ENCODE data around the gene PTPRD. TPM values are rescaled to one million over a fixed set of nuclear protein-coding genes. Genes with fewer than 3 reads are reported as not detected.

Gene PTPRD
- total RNA-seq, 1 donor from 2014 or later: 136 TPM

DNA sequence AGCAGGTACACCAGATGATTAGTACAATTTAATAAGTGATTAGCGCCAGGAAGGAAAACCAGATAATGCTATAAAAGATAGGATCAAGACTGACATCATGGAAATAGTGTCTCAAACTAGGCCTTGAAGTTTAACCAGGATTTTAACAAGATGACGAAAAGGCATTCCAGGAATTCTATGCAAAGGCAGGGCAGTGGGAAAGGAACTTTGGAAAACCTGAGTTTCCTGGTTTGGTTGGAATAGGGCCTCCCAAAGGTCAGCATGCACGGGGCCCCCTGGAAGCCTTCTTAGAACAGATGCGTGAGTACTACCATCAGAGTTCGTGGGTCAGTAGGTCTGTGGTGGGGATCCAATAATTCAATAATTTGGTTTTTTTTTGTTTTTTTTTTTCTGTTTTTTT is 1878.0 kb downstream of the PTPRD start:
- H3K4me3 ChIP-seq: no peak overlapping the region
- TF ChIP-seq EZH2phosphoT487 (IDR thresholded peaks at IDR 0.05) (no peak), EZH2 (IDR thresholded peaks at IDR 0.05) (no peak)
- TF ChIP-seq, protein P1, sequence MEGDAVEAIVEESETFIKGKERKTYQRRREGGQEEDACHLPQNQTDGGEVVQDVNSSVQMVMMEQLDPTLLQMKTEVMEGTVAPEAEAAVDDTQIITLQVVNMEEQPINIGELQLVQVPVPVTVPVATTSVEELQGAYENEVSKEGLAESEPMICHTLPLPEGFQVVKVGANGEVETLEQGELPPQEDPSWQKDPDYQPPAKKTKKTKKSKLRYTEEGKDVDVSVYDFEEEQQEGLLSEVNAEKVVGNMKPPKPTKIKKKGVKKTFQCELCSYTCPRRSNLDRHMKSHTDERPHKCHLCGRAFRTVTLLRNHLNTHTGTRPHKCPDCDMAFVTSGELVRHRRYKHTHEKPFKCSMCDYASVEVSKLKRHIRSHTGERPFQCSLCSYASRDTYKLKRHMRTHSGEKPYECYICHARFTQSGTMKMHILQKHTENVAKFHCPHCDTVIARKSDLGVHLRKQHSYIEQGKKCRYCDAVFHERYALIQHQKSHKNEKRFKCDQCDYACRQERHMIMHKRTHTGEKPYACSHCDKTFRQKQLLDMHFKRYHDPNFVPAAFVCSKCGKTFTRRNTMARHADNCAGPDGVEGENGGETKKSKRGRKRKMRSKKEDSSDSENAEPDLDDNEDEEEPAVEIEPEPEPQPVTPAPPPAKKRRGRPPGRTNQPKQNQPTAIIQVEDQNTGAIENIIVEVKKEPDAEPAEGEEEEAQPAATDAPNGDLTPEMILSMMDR (IDR thresholded peaks at IDR 0.05): no peak
- H3K9me3 ChIP-seq (ENCODE audit: low read depth): no peaks in the 10 kb centered on the region
- Mint-ChIP-seq H3K4me3 (peak overlapping the region; percentile 64), H3K4me1 (peaks cover 69% of the 10 kb centered on the region), H3K27me3 (ENCODE audit: insufficient read depth, low read depth) (no peaks in the 10 kb centered on the region), H3K9me3 (no peaks in the 10 kb centered on the region), H3K36me3 (peaks cover 10% of the 10 kb centered on the region), H3K27ac (peak overlapping the region; percentile 88)
- H4K20me1 ChIP-seq (ENCODE audit: low read depth): peaks cover 16% of the 10 kb centered on the region
- DNase-seq (ENCODE audit: low spot score): peak; percentile 24
- H3K4me2 ChIP-seq: peak overlapping the region; percentile 75
- H3K27me3 ChIP-seq: no peaks in the 10 kb centered on the region
- H2AFZ ChIP-seq (replicated peaks): no peak overlapping the region
- H3K4me1 ChIP-seq: peaks cover 66% of the 10 kb centered on the region
- H3F3A ChIP-seq (ENCODE audit: low read depth): peaks cover 30% of the 10 kb centered on the region
- H3K9ac ChIP-seq: no peak overlapping the region
- H3K36me3 ChIP-seq: no peaks in the 10 kb centered on the region
- peak overlapping the region; percentile 95 for H3K27ac ChIP-seq
- H3K79me2 ChIP-seq (ENCODE audit: low read depth): peaks cover 46% of the 10 kb centered on the region

DNA sequence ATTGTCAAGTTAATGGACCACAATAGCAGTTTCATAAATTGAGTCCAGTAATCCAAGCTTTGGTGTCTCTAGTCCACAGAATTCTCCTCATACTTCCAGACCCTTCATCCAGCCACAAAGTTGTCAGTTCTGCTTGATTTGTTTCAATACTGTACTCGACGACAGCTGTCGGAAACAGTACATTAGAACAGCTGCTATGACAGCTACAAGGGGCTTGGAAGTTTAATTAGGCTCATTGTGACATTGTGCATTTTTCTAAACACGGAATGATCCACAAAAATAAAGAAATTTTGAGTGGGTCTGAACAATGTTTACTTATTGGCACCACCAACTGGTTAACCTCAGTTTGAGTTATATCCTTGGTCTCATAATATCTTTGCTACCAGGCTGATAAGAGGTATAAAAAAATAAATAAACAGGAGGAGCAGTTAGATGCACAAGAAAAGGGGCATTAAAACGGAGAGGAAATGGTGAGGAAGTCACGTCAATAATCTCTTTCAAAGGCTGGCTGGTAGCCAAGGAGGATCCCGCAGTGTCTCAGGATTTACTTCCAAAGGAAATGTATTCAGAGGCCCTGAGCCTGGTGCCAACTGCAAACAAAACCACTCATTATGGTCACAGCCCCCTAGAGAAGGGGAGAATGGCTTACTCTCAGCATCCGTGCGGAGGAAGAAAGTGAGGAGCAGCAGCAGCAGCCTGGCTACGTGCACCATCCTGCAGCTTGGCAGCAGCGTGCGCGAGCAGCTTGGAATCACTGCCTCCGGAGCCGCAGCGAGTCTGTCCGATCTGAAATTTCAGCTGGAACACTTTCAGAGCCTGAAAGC is 1879.5 kb downstream of the PTPRD start:
- peak overlapping the region; percentile 75 for H3K4me2 ChIP-seq
- TF ChIP-seq, protein P1 (IDR thresholded peaks at IDR 0.05): no peak
- TF ChIP-seq EZH2 (IDR thresholded peaks at IDR 0.05) (no peak), EZH2phosphoT487 (IDR thresholded peaks at IDR 0.05) (no peak)
- peak overlapping the region; percentile 78 for H3K4me3 Mint-ChIP-seq
- peaks cover 16% of the 10 kb centered on the region for H4K20me1 ChIP-seq (ENCODE audit: low read depth)
- H3K36me3 ChIP-seq: no peaks in the 10 kb centered on the region
- H3K79me2 ChIP-seq (ENCODE audit: low read depth): peaks cover 45% of the 10 kb centered on the region
- peak overlapping the region; percentile 95 for H3K27ac ChIP-seq
- no peaks in the 10 kb centered on the region for H3K9me3 ChIP-seq (ENCODE audit: low read depth)
- peaks cover 53% of the 10 kb centered on the region for H3K4me1 ChIP-seq
- DNase-seq (ENCODE audit: low spot score): peak; percentile 94
- no peaks in the 10 kb centered on the region for H3K27me3 ChIP-seq
- H3K4me3 ChIP-seq: peak overlapping the region; percentile 40
- H3F3A ChIP-seq (ENCODE audit: low read depth): peaks cover 32% of the 10 kb centered on the region
- H3K9me3 Mint-ChIP-seq: no peaks in the 10 kb centered on the region
- no peaks in the 10 kb centered on the region for H3K27me3 Mint-ChIP-seq (ENCODE audit: insufficient read depth, low read depth)
- H3K36me3 Mint-ChIP-seq: peaks cover 20% of the 10 kb centered on the region
- H3K9ac ChIP-seq: no peak overlapping the region
- no peak overlapping the region for H2AFZ ChIP-seq (replicated peaks)
- H3K4me1 Mint-ChIP-seq: peaks cover 59% of the 10 kb centered on the region
- peak overlapping the region; percentile 88 for H3K27ac Mint-ChIP-seq

GRCh38 chr9:8732367-8733075 is 1880.3 kb downstream of the PTPRD start:
- peaks cover 16% of the 10 kb centered on the region for H4K20me1 ChIP-seq (ENCODE audit: low read depth)
- H3K4me1 Mint-ChIP-seq: peaks cover 58% of the 10 kb centered on the region
- no peaks in the 10 kb centered on the region for H3K27me3 ChIP-seq
- peaks cover 59% of the 10 kb centered on the region for H3K4me1 ChIP-seq
- H3K27me3 Mint-ChIP-seq (ENCODE audit: insufficient read depth, low read depth): no peaks in the 10 kb centered on the region
- H3F3A ChIP-seq (ENCODE audit: low read depth): peaks cover 40% of the 10 kb centered on the region
- no peak overlapping the region for H3K4me3 ChIP-seq
- no peak overlapping the region for H2AFZ ChIP-seq (replicated peaks)
- no peak overlapping the region for H3K27ac Mint-ChIP-seq
- no peak overlapping the region for H3K9ac ChIP-seq
- H3K36me3 ChIP-seq: no peaks in the 10 kb centered on the region
- H3K4me2 ChIP-seq: peak overlapping the region; percentile 75
- TF ChIP-seq, protein P1 (IDR thresholded peaks at IDR 0.05): no peak
- TF ChIP-seq EZH2 (IDR thresholded peaks at IDR 0.05) (no peak), EZH2phosphoT487 (IDR thresholded peaks at IDR 0.05) (no peak)
- H3K4me3 Mint-ChIP-seq: no peak overlapping the region
- no peaks in the 10 kb centered on the region for H3K9me3 Mint-ChIP-seq
- H3K79me2 ChIP-seq (ENCODE audit: low read depth): peaks cover 42% of the 10 kb centered on the region
- peaks cover 20% of the 10 kb centered on the region for H3K36me3 Mint-ChIP-seq
- no peak overlapping the region for H3K27ac ChIP-seq
- no peaks in the 10 kb centered on the region for H3K9me3 ChIP-seq (ENCODE audit: low read depth)
- DNase-seq (ENCODE audit: low spot score): no peak

Data from neural progenitor cell (in vitro differentiated cells).